HEK293 (cell line): Measurements from ENCODE around the gene MED29.
A peak's percentile ranks its signal among the peaks of the same experiment; 100 is the strongest.

Experiments
- IKZF3 ChIP-seq: fragments of 450-650 bp; IDR thresholded peaks from 2 replicates; pipeline ENCODE4 v1.5.0; 2018; ENCODE audit warnings: missing biosample characterization, mild to moderate bottlenecking, missing genetic modification characterization, moderate library complexity
- KLF16 ChIP-seq: fragments of 450-650 bp; formaldehyde crosslinking; IDR thresholded peaks from 2 replicates; pipeline ENCODE4 v1.5.1; 2017; ENCODE audit warnings: missing biosample characterization, missing genetic modification characterization
- KLF7 ChIP-seq: fragments of 450-650 bp; formaldehyde crosslinking; IDR thresholded peaks from 2 replicates; pipeline ENCODE4 v1.5.1; 2016; ENCODE audit warnings: missing biosample characterization, missing genetic modification characterization, borderline replicate concordance
- KLF8 ChIP-seq: fragments of 450-650 bp; formaldehyde crosslinking; IDR thresholded peaks from 2 replicates; pipeline ENCODE4 v1.5.1; 2016; ENCODE audit warnings: missing biosample characterization, missing genetic modification characterization
- KLF9 ChIP-seq: fragments of 450-650 bp; formaldehyde crosslinking; IDR thresholded peaks from 2 replicates; pipeline ENCODE4 v1.5.1; 2016; ENCODE audit warnings: missing biosample characterization, missing genetic modification characterization, low read depth
- PRDM1 ChIP-seq: fragments of 450-650 bp; formaldehyde crosslinking; IDR thresholded peaks from 2 replicates; pipeline ENCODE4; 2016; ENCODE audit warnings: missing biosample characterization, missing genetic modification characterization
- PRDM10 ChIP-seq: fragments of 450-650 bp; formaldehyde crosslinking; IDR thresholded peaks from 2 replicates; pipeline ENCODE4 v1.5.1; 2016; ENCODE audit warnings: missing biosample characterization, missing genetic modification characterization
- SALL2 ChIP-seq: fragments of 450-650 bp; formaldehyde crosslinking; IDR thresholded peaks from 2 replicates; pipeline ENCODE4 v1.5.0; 2017; ENCODE audit warnings: missing biosample characterization, mild to moderate bottlenecking, missing genetic modification characterization, borderline replicate concordance
- SCRT1 ChIP-seq: fragments of 450-650 bp; formaldehyde crosslinking; IDR thresholded peaks from 2 replicates; pipeline ENCODE4 v1.5.1; 2016; ENCODE audit warnings: missing biosample characterization, missing genetic modification characterization, borderline replicate concordance
- SP3 ChIP-seq: fragments of 450-650 bp; formaldehyde crosslinking; IDR thresholded peaks from 2 replicates; pipeline ENCODE4 v1.5.1; 2016; ENCODE audit warnings: missing biosample characterization, missing genetic modification characterization
- TCF7L2 ChIP-seq: IDR thresholded peaks from 2 replicates; pipeline ENCODE4 v1.6.1; 2011; ENCODE audit warnings: low read depth, mild to moderate bottlenecking, inconsistent platforms, low read length, moderate library complexity, borderline replicate concordance
- TRIM28 ChIP-seq: IDR thresholded peaks from 2 replicates; pipeline ENCODE4 v1.6.1; 2011; ENCODE audit warnings: low read length, control low read depth, borderline replicate concordance
- ZBTB1 ChIP-seq: fragments of 450-650 bp; formaldehyde crosslinking; IDR thresholded peaks from 2 replicates; pipeline ENCODE4 v1.5.1; 2016; ENCODE audit warnings: missing biosample characterization, missing genetic modification characterization
- ZBTB48 ChIP-seq: fragments of 450-650 bp; formaldehyde crosslinking; IDR thresholded peaks from 2 replicates; pipeline ENCODE4 v1.5.1; 2016; ENCODE audit warnings: missing biosample characterization, missing genetic modification characterization
- ZBTB49 ChIP-seq: fragments of 450-650 bp; formaldehyde crosslinking; IDR thresholded peaks from 2 replicates; pipeline ENCODE4 v1.5.1; 2016; ENCODE audit warnings: missing biosample characterization, missing genetic modification characterization, low read depth
- ZBTB7A ChIP-seq: fragments of 450-650 bp; formaldehyde crosslinking; IDR thresholded peaks from 2 replicates; pipeline ENCODE4 v1.5.1; 2016; ENCODE audit warnings: low read depth, missing biosample characterization, missing genetic modification characterization
- ZFP69B ChIP-seq: fragments of 450-650 bp; formaldehyde crosslinking; IDR thresholded peaks from 2 replicates; pipeline ENCODE4 v1.5.1; 2016; ENCODE audit warnings: missing biosample characterization, missing genetic modification characterization
- ZIC2 ChIP-seq: fragments of 450-650 bp; formaldehyde crosslinking; IDR thresholded peaks from 2 replicates; pipeline ENCODE4 v1.5.1; 2016; ENCODE audit warnings: missing biosample characterization, missing genetic modification characterization
- ZNF132 ChIP-seq: fragments of 450-650 bp; formaldehyde crosslinking; IDR thresholded peaks from 2 replicates; pipeline ENCODE4 v1.5.1; 2017; ENCODE audit warnings: missing biosample characterization, missing genetic modification characterization, borderline replicate concordance
- ZNF16 ChIP-seq: fragments of 450-650 bp; formaldehyde crosslinking; IDR thresholded peaks from 2 replicates; pipeline ENCODE4 v1.5.1; 2016; ENCODE audit warnings: low read depth, missing biosample characterization, missing genetic modification characterization
- ZNF211 ChIP-seq: fragments of 450-650 bp; formaldehyde crosslinking; IDR thresholded peaks from 2 replicates; pipeline ENCODE4 v1.5.1; 2016; ENCODE audit warnings: low read depth, missing biosample characterization, missing genetic modification characterization
- ZNF302 ChIP-seq: fragments of 450-650 bp; formaldehyde crosslinking; IDR thresholded peaks from 2 replicates; pipeline ENCODE4 v1.5.1; 2016; ENCODE audit warnings: missing biosample characterization, missing genetic modification characterization, low read depth
- ZNF449 ChIP-seq: fragments of 450-650 bp; formaldehyde crosslinking; IDR thresholded peaks from 2 replicates; pipeline ENCODE4 v1.5.1; 2017; ENCODE audit warnings: missing biosample characterization, mild to moderate bottlenecking, missing genetic modification characterization, moderate library complexity
- ZNF488 ChIP-seq: fragments of 450-650 bp; formaldehyde crosslinking; IDR thresholded peaks from 2 replicates; pipeline ENCODE4 v1.5.1; 2016; ENCODE audit warnings: missing biosample characterization, missing genetic modification characterization
- ZNF530 ChIP-seq: fragments of 450-650 bp; formaldehyde crosslinking; IDR thresholded peaks from 2 replicates; pipeline ENCODE4 v1.5.1; 2016; ENCODE audit warnings: low read depth, missing biosample characterization, missing genetic modification characterization
- ZNF548 ChIP-seq: fragments of 450-650 bp; formaldehyde crosslinking; IDR thresholded peaks from 2 replicates; pipeline ENCODE4 v1.5.1; 2016; ENCODE audit warnings: missing biosample characterization, missing genetic modification characterization
- ZNF561 ChIP-seq: fragments of 450-650 bp; IDR thresholded peaks from 2 replicates; pipeline ENCODE4 v1.5.1; 2018; ENCODE audit warnings: missing biosample characterization, missing genetic modification characterization, borderline replicate concordance
- ZNF585B ChIP-seq: fragments of 450-650 bp; formaldehyde crosslinking; IDR thresholded peaks from 2 replicates; pipeline ENCODE4 v1.5.1; 2016; ENCODE audit warnings: missing biosample characterization, missing genetic modification characterization
- ZNF747 ChIP-seq: fragments of 450-650 bp; formaldehyde crosslinking; IDR thresholded peaks from 2 replicates; pipeline ENCODE4 v1.5.1; 2016; ENCODE audit warnings: missing biosample characterization, missing genetic modification characterization
- ZSCAN18 ChIP-seq: fragments of 450-650 bp; formaldehyde crosslinking; IDR thresholded peaks from 2 replicates; pipeline ENCODE4 v1.5.1; 2016; ENCODE audit warnings: missing biosample characterization, missing genetic modification characterization

MED29 gene

GRCh38 chr19:39411832-39412099 is 20.6 kb downstream of the MED29 start (continued):
- TF ChIP-seq ZNF488, result no peak
- TF ChIP-seq ZIC2 (tag by site-specific recombination), result no peak
- no peak for TF ChIP-seq SP3
- TF ChIP-seq ZNF561 (tag by site-specific recombination), result peak; percentile 98; the same call in 1 of the 2 replicates
- TF ChIP-seq ZFP69B, result peak; percentile 88
- no peak for TF ChIP-seq KLF16 (tag by site-specific recombination)
- TF ChIP-seq PRDM10, result no peak
- no peak for TF ChIP-seq TRIM28
- no peak for TF ChIP-seq SALL2 (tag by site-specific recombination)
- no peak for TF ChIP-seq ZNF530 (tag by site-specific recombination)
- TF ChIP-seq ZBTB1 (tag by site-specific recombination), result no peak
- no peak for TF ChIP-seq ZNF747
- no peak for TF ChIP-seq ZNF449 (tag by site-specific recombination)
- TF ChIP-seq TCF7L2, result no peak
- TF ChIP-seq IKZF3 (tag by site-specific recombination), result no peak
- TF ChIP-seq ZNF16 (tag by site-specific recombination), result no peak
- no peak for TF ChIP-seq ZSCAN18 (tag by site-specific recombination)
- no peak for TF ChIP-seq KLF8 (tag by site-specific recombination)
- TF ChIP-seq KLF7 (tag by site-specific recombination), result no peak
- no peak for TF ChIP-seq KLF9 (tag by site-specific recombination)
- TF ChIP-seq ZBTB48 (tag by site-specific recombination), result peak; percentile 28; the same call in 1 of the 2 replicates
- TF ChIP-seq ZNF132 (tag by site-specific recombination), result no peak
- TF ChIP-seq ZBTB49 (tag by site-specific recombination), result no peak
- TF ChIP-seq ZNF548, result no peak
- no peak for TF ChIP-seq PRDM1 (tag by site-specific recombination)
- TF ChIP-seq ZNF585B, result no peak
- no peak for TF ChIP-seq ZNF211 (tag by site-specific recombination)
- TF ChIP-seq ZNF302 (tag by site-specific recombination), result 0 out of 2 replicates have a peak, but pooled peaks have one; percentile 13
- no peak; the same call in 1 of the 2 replicates for TF ChIP-seq SCRT1 (tag by site-specific recombination)
- no peak for TF ChIP-seq ZBTB7A
